Type B pancreatic cell (in vitro differentiated cells): Measurements from ENCODE around the gene CRB3. TPM values are rescaled to one million over a fixed set of nuclear protein-coding genes. Genes with fewer than 3 reads are reported as not detected.

ENCODE experiments used
- DNase-seq: peaks from one replicate; pipeline ENCODE4 v3.0.0; 2021; ENCODE audit warnings: mixed read lengths; ENCODE audit not compliant: unreplicated experiment; ENCODE audit errors: extremely low spot score
- H3K27ac Mint-ChIP-seq: 2 replicates; pipeline ENCODE4 v1.8.0; 2021; ENCODE audit warnings: mild to moderate bottlenecking, mixed read lengths
- H3K27me3 Mint-ChIP-seq: 2 replicates; pipeline ENCODE4 v1.8.0; 2021; ENCODE audit warnings: mixed read lengths
- H3K36me3 Mint-ChIP-seq: 2 replicates; pipeline ENCODE4 v1.8.0; 2021; ENCODE audit warnings: mixed read lengths
- H3K4me1 Mint-ChIP-seq: one replicate; pipeline ENCODE4 v1.8.0; 2021; ENCODE audit warnings: mixed read lengths; ENCODE audit not compliant: unreplicated experiment
- H3K4me3 Mint-ChIP-seq: 2 replicates; pipeline ENCODE4 v1.8.0; 2021; ENCODE audit warnings: mild to moderate bottlenecking, mixed read lengths
- H3K9me3 Mint-ChIP-seq: 2 replicates; pipeline ENCODE4 v1.8.0; 2021; ENCODE audit warnings: mixed read lengths
- total RNA-seq: library from RNA; stranded (reverse); gene quantifications from 2 replicates; pipeline ENCODE4 v1.2.1, GENCODE V29; 2021; ENCODE audit warnings: low replicate concordance
- TF ChIP-seq, protein P1 (sequence below): fragments of 200-600 bp; sonication (generic); conservative IDR thresholded peaks from 2 replicates; pipeline ENCODE4 v1.5.0; 2021; ENCODE audit warnings: antibody characterized with exemption, mild to moderate bottlenecking

The CRB3 gene
- total RNA-seq, 1 donor from 2014 or later: 30.6 TPM

DNA sequence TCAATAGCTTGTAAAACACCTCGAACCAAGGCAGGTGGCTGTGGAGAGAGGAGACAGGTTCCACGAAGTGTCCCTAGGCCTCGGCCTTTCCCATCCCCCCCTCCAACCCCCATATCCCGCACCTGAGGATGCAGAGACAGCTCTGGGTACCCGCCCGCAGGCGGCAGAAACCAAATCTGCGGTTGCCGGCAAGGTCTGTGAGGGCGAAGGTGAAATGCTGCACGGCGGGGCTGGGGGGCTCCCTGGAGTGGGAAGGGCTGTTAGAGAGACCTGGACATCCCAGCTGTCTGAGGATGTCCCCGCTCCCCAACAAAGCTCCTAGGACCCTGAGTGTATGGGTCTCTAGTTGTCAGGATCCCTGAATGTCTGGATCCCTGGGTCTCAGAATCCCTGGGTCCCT is 14.7 kb downstream of the CRB3 start:
- Mint-ChIP-seq H3K27ac (no peak overlapping the region), H3K9me3 (no peaks in the 10 kb centered on the region), H3K4me3 (no peak overlapping the region), H3K27me3 (peaks cover 28% of the 10 kb centered on the region), H3K36me3 (no peaks in the 10 kb centered on the region), H3K4me1 (no peaks in the 10 kb centered on the region)
- TF ChIP-seq, protein P1, sequence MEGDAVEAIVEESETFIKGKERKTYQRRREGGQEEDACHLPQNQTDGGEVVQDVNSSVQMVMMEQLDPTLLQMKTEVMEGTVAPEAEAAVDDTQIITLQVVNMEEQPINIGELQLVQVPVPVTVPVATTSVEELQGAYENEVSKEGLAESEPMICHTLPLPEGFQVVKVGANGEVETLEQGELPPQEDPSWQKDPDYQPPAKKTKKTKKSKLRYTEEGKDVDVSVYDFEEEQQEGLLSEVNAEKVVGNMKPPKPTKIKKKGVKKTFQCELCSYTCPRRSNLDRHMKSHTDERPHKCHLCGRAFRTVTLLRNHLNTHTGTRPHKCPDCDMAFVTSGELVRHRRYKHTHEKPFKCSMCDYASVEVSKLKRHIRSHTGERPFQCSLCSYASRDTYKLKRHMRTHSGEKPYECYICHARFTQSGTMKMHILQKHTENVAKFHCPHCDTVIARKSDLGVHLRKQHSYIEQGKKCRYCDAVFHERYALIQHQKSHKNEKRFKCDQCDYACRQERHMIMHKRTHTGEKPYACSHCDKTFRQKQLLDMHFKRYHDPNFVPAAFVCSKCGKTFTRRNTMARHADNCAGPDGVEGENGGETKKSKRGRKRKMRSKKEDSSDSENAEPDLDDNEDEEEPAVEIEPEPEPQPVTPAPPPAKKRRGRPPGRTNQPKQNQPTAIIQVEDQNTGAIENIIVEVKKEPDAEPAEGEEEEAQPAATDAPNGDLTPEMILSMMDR: no peak
- no peak for DNase-seq

GRCh38 chr19:6479836-6480398 is 15.8 kb downstream of the CRB3 start:
- H3K27ac Mint-ChIP-seq: no peak overlapping the region
- H3K4me1 Mint-ChIP-seq: no peaks in the 10 kb centered on the region
- TF ChIP-seq, protein P1: no peak
- no peaks in the 10 kb centered on the region for H3K9me3 Mint-ChIP-seq
- DNase-seq: no peak
- no peaks in the 10 kb centered on the region for H3K36me3 Mint-ChIP-seq
- peaks cover 23% of the 10 kb centered on the region for H3K27me3 Mint-ChIP-seq
- no peak overlapping the region for H3K4me3 Mint-ChIP-seq

DNA sequence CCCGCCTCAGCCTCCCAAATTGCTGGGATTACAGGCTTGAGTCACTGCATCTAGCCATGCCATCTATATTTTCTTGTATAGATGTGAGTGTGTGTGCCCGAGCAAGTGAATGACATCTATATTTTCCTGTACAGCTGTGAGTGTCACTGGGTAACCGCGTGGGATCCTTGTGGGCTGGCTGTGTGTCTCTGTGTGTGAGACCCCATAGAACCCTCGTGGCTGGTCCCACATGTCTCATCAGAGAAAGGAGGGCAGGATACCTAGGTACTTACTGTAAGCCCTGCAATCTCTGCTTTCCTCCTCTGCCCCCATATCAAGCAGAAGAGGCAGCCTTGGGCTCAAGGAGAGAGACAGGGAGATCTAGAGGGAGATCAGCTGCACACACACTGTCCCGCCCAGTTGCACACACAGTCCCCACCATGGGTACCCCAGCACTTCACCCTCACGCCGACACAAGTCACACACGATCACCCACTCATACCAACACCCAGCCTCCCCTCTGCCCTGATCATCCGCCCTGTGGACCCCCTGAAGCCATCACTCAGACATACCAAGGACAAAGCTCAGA is 16.9 kb downstream of the CRB3 start:
- Mint-ChIP-seq H3K9me3 (no peaks in the 10 kb centered on the region), H3K36me3 (no peaks in the 10 kb centered on the region), H3K4me1 (no peaks in the 10 kb centered on the region), H3K4me3 (no peak overlapping the region), H3K27me3 (peaks cover 22% of the 10 kb centered on the region), H3K27ac (no peak overlapping the region)
- no peak for DNase-seq
- TF ChIP-seq, protein P1: no peak

DNA sequence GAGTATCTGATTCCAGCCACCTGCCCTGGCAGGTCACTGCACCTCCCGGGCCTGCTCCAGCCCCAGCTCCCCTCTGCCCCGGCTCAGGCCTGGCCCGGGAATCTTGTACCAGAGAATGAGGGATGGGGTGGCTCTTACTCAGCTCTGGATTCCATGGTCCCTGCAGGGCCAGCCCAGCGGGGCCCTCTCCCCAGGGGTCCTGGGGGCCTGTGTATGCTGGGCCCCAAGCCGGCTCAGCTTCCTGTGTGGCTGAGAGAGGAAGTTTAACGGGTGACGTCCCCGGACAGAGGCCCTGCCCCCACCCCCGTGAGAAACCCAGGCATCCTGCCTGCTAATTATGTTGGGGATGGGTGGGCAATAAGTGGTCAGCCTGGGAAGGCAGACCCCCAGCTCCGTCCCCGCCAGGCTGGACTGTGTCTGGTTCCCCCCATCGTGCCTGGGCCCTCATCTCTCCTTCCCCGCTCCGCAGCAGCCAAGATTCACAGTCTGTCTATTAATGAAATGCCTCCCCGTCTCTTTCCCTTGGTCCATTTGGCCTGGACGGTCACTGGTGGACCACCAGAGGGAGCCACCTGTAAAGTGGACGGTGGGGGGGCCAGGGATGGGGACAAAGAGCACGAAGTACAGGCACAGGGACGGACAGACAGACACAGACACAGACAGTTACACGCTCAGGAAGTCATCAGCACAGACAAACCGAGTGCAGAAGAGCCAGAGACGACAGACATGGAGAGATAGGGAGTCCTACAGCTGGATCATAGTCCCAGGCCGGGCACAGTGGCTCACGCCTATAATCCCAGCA is 17.7 kb downstream of the CRB3 start, which contains the start of gene DENND1C:
Gene DENND1C (minus strand): TSS at position 247 of the 802 bp plus-strand sequence. CDS start 92 bp downstream, at position 155.
- Mint-ChIP-seq H3K4me3 (no peak within 1 kb of the TSS), H3K36me3 (no peaks in the 10 kb centered on the region), H3K27ac (no peak within 1 kb of the TSS), H3K9me3 (no peaks in the 10 kb centered on the region), H3K4me1 (no peaks in the 10 kb centered on the region), H3K27me3 (peaks cover 16% of the 10 kb centered on the region)
- TF ChIP-seq, protein P1: peak; percentile 75
- DNase-seq: no peak

GRCh38 chr19:6482343-6482686 is 18.2 kb downstream of the CRB3 start:
- Mint-ChIP-seq H3K9me3 (no peaks in the 10 kb centered on the region), H3K4me3 (no peak overlapping the region), H3K36me3 (no peaks in the 10 kb centered on the region), H3K4me1 (no peaks in the 10 kb centered on the region), H3K27ac (no peak overlapping the region), H3K27me3 (peaks cover 19% of the 10 kb centered on the region)
- DNase-seq: no peak
- TF ChIP-seq, protein P1: no peak
